ENCODE data around the gene NRXN3.

The NRXN3 gene

DNA sequence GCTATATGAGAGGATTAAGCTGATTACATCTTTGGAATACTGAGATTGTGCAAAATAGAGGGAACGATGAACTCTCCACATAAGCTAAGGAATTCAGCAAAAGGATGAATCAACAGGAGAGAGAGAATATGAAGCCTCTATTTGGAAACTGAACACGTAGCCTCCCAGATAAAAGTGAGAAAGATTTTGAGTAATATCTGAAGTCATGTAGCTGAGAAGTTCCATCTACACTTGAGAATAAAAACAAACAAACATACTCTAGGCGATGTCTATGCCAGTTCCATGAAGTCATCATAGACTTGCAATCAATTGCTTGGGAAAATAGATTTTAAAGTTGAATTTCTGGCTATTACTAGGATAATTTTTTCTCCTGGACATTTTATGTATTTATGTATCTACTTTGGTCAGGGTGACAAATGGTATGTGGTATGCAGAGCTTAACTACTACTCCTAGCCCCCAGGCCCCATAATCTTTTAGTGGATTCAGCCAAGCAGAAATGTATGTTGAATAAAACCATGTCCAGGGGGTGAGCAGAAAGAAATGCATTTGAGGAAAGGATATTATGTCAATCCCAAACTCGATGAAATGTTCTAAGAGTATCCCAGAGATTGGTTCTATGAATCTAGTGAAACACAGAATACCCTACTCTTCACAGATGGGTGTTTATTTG, 1413.7 kb downstream of the NRXN3 start:
- H3K4me2 ChIP-seq, result no peak overlapping the region
- H3K9ac ChIP-seq, result no peak overlapping the region
- H3K27me3 ChIP-seq, result no peaks in the 10 kb centered on the region
- no peaks in the 10 kb centered on the region for H3K36me3 ChIP-seq
- no peaks in the 10 kb centered on the region for H4K20me1 ChIP-seq
- H3K9me3 ChIP-seq, result no peaks in the 10 kb centered on the region
- H3K4me3 ChIP-seq, result no peak overlapping the region
- TF ChIP-seq Cebpa-rat (IDR thresholded peaks at IDR 0.05), result no peak
- H3K27ac ChIP-seq, result no peak overlapping the region
- no peaks in the 10 kb centered on the region for H3K4me1 ChIP-seq

DNA sequence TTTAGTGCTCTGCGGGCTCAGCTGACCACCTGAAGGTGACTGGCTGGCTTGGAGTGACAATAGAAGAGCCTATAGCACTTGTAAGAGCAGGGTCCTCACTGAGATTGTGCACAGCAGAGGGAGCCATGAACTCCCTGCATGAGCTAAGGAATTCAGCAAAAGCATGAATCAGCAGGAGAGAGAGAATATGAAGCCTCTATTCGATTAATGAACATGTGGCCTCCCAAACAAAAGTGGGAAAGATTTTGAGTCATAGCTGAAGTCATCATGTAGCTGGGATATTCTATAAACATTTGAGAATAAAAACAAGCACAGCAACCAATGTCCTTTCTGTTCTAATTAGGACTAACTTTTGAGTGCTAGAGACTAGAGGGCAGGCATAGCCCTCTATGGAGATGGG, 1414.5 kb downstream of the NRXN3 start:
- H3K4me3 ChIP-seq, result no peak overlapping the region
- no peaks in the 10 kb centered on the region for H3K9me3 ChIP-seq
- no peak overlapping the region for H3K4me2 ChIP-seq
- no peak overlapping the region for H3K27ac ChIP-seq
- no peaks in the 10 kb centered on the region for H3K36me3 ChIP-seq
- TF ChIP-seq Cebpa-rat (IDR thresholded peaks at IDR 0.05), result no peak
- H4K20me1 ChIP-seq, result no peaks in the 10 kb centered on the region
- H3K4me1 ChIP-seq, result no peaks in the 10 kb centered on the region
- no peaks in the 10 kb centered on the region for H3K27me3 ChIP-seq
- no peak overlapping the region for H3K9ac ChIP-seq

DNA sequence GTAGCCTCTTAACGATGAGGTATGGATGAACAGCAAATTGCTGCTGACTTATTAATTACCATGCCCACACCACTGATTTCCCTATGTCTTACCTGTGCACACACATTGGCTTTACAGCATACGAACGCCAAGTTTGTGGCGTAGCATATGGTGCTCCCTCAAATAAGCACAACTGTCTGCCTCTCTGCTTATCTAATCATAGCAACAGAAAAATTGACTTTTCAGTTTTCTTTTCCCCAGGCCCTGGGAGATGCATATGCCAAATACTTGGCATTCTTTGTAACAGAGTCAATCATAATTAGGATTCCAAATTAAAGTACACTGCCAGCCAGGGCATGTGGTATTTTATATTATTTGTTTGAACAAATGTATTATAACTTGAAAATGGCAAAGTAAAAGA, 1415.7 kb downstream of the NRXN3 start:
- Histone ChIP-seq H3K4me1 (no peaks in the 10 kb centered on the region), H3K36me3 (no peaks in the 10 kb centered on the region), H3K4me2 (no peak overlapping the region), H3K4me3 (no peak overlapping the region), H3K9ac (no peak overlapping the region), H3K9me3 (no peaks in the 10 kb centered on the region), H4K20me1 (no peaks in the 10 kb centered on the region), H3K27ac (no peak overlapping the region), H3K27me3 (no peaks in the 10 kb centered on the region)
- TF ChIP-seq Cebpa-rat (IDR thresholded peaks at IDR 0.05), result no peak

DNA sequence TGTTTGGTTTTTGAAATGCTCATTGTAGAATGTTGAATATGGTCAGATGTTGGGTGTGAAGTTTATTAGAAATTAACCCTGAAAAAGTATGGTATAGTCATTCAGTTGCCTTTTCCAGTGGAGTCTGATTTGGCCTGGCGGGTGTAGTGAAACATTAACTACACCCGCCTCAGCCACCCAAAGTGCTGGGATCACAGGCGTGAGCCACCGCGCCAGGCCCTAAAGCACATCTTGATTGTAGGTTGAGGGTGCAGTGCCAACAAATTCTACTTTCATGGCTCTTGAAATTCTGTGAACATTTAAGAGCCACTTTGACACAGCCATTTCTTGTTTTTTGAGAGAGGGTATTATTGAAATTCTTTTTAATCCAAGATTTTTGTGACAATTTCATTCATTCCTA, 1416.2 kb downstream of the NRXN3 start:
- no peak for TF ChIP-seq Cebpa-rat (IDR thresholded peaks at IDR 0.05)
- Histone ChIP-seq H3K4me2 (no peak overlapping the region), H4K20me1 (no peaks in the 10 kb centered on the region), H3K27ac (no peak overlapping the region), H3K4me3 (no peak overlapping the region), H3K9ac (no peak overlapping the region), H3K36me3 (no peaks in the 10 kb centered on the region), H3K9me3 (no peaks in the 10 kb centered on the region), H3K27me3 (no peaks in the 10 kb centered on the region), H3K4me1 (no peaks in the 10 kb centered on the region)

DNA sequence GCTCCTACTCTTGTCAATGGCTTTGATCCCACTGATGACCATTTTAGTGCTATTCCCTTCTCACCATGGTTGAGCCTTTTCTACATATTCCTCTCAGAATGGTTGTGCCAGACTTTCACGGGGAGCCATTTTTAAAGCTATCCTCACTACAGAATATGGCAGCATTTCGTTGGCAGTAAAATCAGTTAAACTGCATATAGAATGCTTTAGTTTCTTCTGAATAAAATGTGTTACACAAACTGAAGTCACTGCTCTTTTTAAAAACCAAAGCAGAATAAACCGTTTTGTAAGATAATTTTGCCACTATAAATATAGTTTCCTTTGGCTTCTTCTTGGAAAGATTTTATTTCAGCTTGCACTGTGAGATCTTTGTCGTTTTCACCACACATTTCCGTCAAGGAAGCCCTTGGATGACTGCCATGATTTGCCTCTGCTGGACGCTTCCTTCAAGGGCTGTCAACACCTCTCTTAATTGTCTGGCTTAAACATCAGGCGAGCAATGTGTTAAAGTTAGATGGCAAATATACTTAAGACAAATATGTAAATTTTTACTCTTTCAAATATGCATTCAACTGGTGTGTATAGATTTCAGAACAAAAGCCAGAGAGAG, 1416.9 kb downstream of the NRXN3 start:
- no peak overlapping the region for H3K4me2 ChIP-seq
- H3K4me1 ChIP-seq, result no peaks in the 10 kb centered on the region
- H3K9ac ChIP-seq, result no peak overlapping the region

DNA sequence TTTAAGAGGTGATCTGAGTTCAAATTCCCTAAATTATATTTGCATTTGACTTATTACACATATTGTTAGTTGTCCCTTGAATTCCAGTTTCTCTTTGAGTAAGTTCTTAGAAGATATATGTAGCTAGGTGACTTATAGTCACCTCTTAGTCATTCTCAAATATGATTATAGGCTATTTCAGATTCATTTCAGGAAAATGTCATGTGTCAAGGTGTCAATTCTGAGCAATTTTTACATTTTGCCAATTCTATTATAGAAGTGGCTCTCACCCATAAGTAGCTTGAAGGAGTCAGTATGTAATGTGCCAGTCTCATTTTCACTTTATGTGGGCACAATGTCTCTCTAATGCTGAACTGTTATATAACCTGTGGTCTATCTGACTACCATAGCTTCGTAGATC, 1417.7 kb downstream of the NRXN3 start:
- Histone ChIP-seq H3K36me3 (no peaks in the 10 kb centered on the region), H3K4me2 (no peak overlapping the region), H3K27ac (no peak overlapping the region), H3K9ac (no peak overlapping the region), H3K4me3 (no peak overlapping the region), H4K20me1 (no peaks in the 10 kb centered on the region), H3K4me1 (no peaks in the 10 kb centered on the region), H3K9me3 (no peaks in the 10 kb centered on the region), H3K27me3 (no peaks in the 10 kb centered on the region)
- no peak for TF ChIP-seq Cebpa-rat (IDR thresholded peaks at IDR 0.05)

More for the DNA sequence above, 1416.9 kb downstream of the NRXN3 start:
- Histone ChIP-seq H3K27ac (no peak overlapping the region), H3K36me3 (no peaks in the 10 kb centered on the region), H3K9me3 (no peaks in the 10 kb centered on the region), H4K20me1 (no peaks in the 10 kb centered on the region), H3K27me3 (no peaks in the 10 kb centered on the region), H3K4me3 (no peak overlapping the region)
- TF ChIP-seq Cebpa-rat (IDR thresholded peaks at IDR 0.05), result no peak

DNA sequence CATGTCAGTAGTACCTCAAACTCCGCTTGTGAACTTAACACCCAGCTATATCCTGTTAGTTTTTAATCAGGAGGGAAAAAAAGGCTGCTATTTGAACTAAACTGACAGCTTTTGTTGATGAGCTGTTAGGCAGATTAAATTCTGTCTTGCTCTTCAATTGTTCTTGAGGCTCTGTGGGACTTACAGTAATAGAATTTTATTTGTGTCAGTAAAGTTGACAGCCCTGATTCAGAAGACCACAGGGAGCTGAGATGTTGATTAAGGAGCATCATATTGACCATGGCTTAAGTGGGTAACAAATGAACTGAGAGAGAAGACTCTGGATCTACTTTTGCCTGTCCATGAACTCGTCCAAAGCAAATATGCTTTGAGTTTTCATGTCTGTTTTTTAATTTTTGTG, 1418.2 kb downstream of the NRXN3 start:
- Histone ChIP-seq H3K4me1 (no peaks in the 10 kb centered on the region), H3K9me3 (no peaks in the 10 kb centered on the region), H3K9ac (no peak overlapping the region), H3K4me2 (no peak overlapping the region), H3K27me3 (no peaks in the 10 kb centered on the region), H4K20me1 (no peaks in the 10 kb centered on the region), H3K4me3 (no peak overlapping the region), H3K27ac (no peak overlapping the region), H3K36me3 (no peaks in the 10 kb centered on the region)
- no peak for TF ChIP-seq Cebpa-rat (IDR thresholded peaks at IDR 0.05)

DNA sequence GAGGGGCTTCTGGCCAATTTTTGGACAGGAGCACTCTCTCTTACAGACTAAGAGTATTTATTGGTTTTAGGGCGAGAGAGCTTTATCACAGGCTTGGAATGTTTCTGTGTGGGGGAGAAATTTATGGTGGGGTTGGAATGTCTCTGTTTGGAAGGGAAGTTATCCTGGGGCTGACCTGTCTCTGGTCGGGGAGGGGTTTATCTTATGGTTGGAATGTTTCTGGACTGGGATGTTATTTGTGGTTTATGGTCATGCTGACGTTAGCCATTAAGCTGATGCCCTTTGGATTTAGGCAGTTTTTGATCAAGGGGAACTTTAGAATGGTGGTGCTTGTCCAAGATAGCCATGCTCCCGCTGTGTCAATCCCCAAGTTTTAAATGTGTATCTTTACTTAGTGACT, 1426.4 kb downstream of the NRXN3 start:
- H3K27me3 ChIP-seq, result no peaks in the 10 kb centered on the region
- H3K9me3 ChIP-seq, result no peaks in the 10 kb centered on the region
- no peak overlapping the region for H3K9ac ChIP-seq
- H3K4me3 ChIP-seq, result no peak overlapping the region
- H3K36me3 ChIP-seq, result no peaks in the 10 kb centered on the region
- no peak for TF ChIP-seq Cebpa-rat (IDR thresholded peaks at IDR 0.05)
- no peak overlapping the region for H3K4me2 ChIP-seq
- H4K20me1 ChIP-seq, result no peaks in the 10 kb centered on the region
- H3K4me1 ChIP-seq, result no peaks in the 10 kb centered on the region
- H3K27ac ChIP-seq, result no peak overlapping the region

DNA sequence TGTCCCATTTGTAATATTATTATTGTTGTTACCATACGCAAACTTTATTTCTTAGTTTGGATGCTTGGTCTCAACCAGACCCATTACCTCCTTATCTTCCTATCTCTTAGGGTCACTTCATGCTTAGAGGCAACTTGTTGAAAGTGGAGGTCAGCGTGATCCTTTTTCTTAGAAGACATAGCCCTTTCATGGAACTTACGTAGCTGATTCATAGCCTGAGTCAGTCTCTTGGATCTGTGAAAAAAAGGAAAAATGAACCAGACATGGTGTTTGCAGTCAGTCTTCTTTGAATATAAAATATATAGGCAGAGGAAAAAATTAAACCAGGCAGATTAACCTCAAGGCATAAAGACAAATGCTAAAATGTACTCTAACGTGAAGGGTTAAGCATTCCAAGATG, 1427.4 kb downstream of the NRXN3 start:
- H3K4me1 ChIP-seq, result no peaks in the 10 kb centered on the region
- no peaks in the 10 kb centered on the region for H3K27me3 ChIP-seq
- no peak overlapping the region for H3K4me2 ChIP-seq
- H4K20me1 ChIP-seq, result no peaks in the 10 kb centered on the region
- no peaks in the 10 kb centered on the region for H3K9me3 ChIP-seq
- no peak overlapping the region for H3K27ac ChIP-seq
- H3K36me3 ChIP-seq, result no peaks in the 10 kb centered on the region
- no peak for TF ChIP-seq Cebpa-rat (IDR thresholded peaks at IDR 0.05)
- no peak overlapping the region for H3K9ac ChIP-seq
- no peak overlapping the region for H3K4me3 ChIP-seq

DNA sequence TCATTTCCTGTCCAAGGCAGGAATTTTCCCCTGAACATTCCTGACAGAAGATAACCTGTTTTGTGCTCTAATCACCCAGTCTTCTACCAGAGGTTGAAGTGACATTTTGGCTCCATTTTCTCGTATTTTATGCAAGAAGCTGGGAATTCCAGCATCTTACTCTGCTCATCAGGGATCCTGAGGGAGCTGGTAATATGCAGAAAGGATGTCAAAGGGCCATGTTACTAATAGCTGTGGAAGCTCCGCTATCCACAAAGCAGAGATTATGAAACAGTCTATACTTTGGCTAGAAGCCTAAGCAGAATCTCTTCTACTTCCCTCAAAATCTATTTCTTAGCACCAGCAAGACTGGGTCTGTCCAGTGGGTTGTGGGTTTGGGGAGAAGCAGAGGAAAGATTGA, 1428.2 kb downstream of the NRXN3 start:
- Histone ChIP-seq H3K9me3 (no peaks in the 10 kb centered on the region), H3K9ac (no peak overlapping the region), H3K27me3 (no peaks in the 10 kb centered on the region), H3K4me3 (no peak overlapping the region), H3K4me2 (no peak overlapping the region), H3K27ac (no peak overlapping the region), H3K4me1 (no peaks in the 10 kb centered on the region), H4K20me1 (no peaks in the 10 kb centered on the region), H3K36me3 (no peaks in the 10 kb centered on the region)
- TF ChIP-seq Cebpa-rat (IDR thresholded peaks at IDR 0.05), result no peak

DNA sequence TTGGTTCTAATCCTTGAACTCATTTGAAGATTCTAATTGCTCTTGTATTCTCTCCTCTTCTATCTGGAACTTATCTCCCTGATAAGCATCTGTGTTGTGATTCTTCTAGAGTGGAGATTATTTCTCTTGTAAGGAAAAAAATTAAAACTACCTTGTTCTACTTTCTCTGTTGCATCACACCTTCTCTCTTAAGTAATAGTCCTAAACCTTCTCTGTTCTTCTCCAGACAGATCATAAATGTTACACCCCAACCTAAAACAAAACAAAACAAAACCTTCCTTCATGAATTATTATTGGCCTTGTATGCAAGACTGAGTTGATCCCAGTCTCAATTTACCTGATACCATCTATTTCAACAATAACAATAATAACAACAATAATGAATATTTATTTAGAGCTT, 1429.1 kb downstream of the NRXN3 start:
- Histone ChIP-seq H3K4me3 (no peak overlapping the region), H4K20me1 (no peaks in the 10 kb centered on the region), H3K4me2 (no peak overlapping the region), H3K9me3 (no peaks in the 10 kb centered on the region), H3K27ac (no peak overlapping the region), H3K4me1 (no peaks in the 10 kb centered on the region), H3K36me3 (no peaks in the 10 kb centered on the region), H3K27me3 (no peaks in the 10 kb centered on the region), H3K9ac (no peak overlapping the region)
- TF ChIP-seq Cebpa-rat (IDR thresholded peaks at IDR 0.05), result no peak

All from BLaER1 (cell line).